HepG2 (cell line): ENCODE results near the gene MAGEB6. TPM values are rescaled to one million over a fixed set of nuclear protein-coding genes. Genes with fewer than 3 reads are reported as not detected.

ENCODE experiments used
- polyA plus RNA-seq, 8 experiments: library from polyadenylated mRNA; depleted of rRNA in 3 of 8; stranded (reverse) in 7 of 8; unstranded in 1 of 8; fragments of >200 nt; fragmentation: Illumina TruSeq in 4 of 8; extraction: Trizol in 4 of 8; gene quantifications; 2 replicates each; pipeline versions ENCODE4 v1.2.1 to v1.2.3, GENCODE V29; 2011 to 2016; ENCODE audit warnings: low read depth in 4 of 8, missing spikeins in 1 of 8, mixed read lengths in 1 of 8; ENCODE audit not compliant: insufficient read depth in 1 of 8
- total RNA-seq, 5 experiments: library from RNA; depleted of rRNA; stranded (reverse); fragments of >200 nt; fragmentation: Illumina TruSeq; extraction: Trizol; gene quantifications; 2 replicates each; pipeline ENCODE4 v1.2.3, GENCODE V29; 2016; ENCODE audit warnings: low read depth in 1 of 5

MAGEB6 gene
- total and polyA plus RNA-seq, 2 of the 13 experiments (the other 11 are each of a cell fraction or from before 2014, with no cell fraction given), result 0.04 TPM; not detected in 1

Other genes with a start within 250 kb of the MAGEB6 start
- gene MAGEB18, start 54.1 kb upstream of the MAGEB6 start, total RNA-seq (2016; rRNA removed; fragmentation: Illumina TruSeq; extraction: Trizol), result not detected in 2 replicates
- not detected in 2 replicates for gene MAGEB18, start 54.1 kb upstream of the MAGEB6 start, polyA plus RNA-seq (2011; rRNA removed)
- gene MAGEB6B, start 31.8 kb upstream of the MAGEB6 start, total RNA-seq (2016; rRNA removed; fragmentation: Illumina TruSeq; extraction: Trizol), result not detected in 2 replicates
- gene MAGEB6B, start 31.8 kb upstream of the MAGEB6 start, polyA plus RNA-seq (2011; rRNA removed), result not detected in 2 replicates
- gene MAGEB5, start 23.7 kb downstream of the MAGEB6 start, total RNA-seq (2016; rRNA removed; fragmentation: Illumina TruSeq; extraction: Trizol), result not detected in 2 replicates
- not detected in 2 replicates for gene MAGEB5, start 23.7 kb downstream of the MAGEB6 start, polyA plus RNA-seq (2011; rRNA removed)